ENCODE measurements around the gene DERL3. TPM values are rescaled to one million over a fixed set of nuclear protein-coding genes. Genes with fewer than 3 reads are reported as not detected.
A peak's percentile ranks its signal among the peaks of the same experiment; 100 is the strongest.

The DERL3 gene
- total RNA-seq, 1 donor, result 0.36 TPM

- Histone ChIP-seq H3K27me3 (ENCODE audit: insufficient read depth, low read length) (no peaks in the 10 kb centered on the region), H3K4me1 (ENCODE audit: insufficient read depth, low read length) (peaks cover 4% of the 10 kb centered on the region), H3K4me3 (ENCODE audit: insufficient read depth, low read length) (no peak overlapping the region), H3K36me3 (ENCODE audit: insufficient read depth, low read length) (peaks cover 22% of the 10 kb centered on the region), H4K20me1 (ENCODE audit: insufficient read depth, low read length) (no peaks in the 10 kb centered on the region), H3K27ac (ENCODE audit: low read depth, low read length) (no peak overlapping the region), H2AFZ (ENCODE audit: low read length) (no peak overlapping the region), H3K4me2 (ENCODE audit: insufficient read depth, low read length) (peak overlapping the region; percentile 76), H3K79me2 (ENCODE audit: insufficient read depth, low read length) (peaks cover 3% of the 10 kb centered on the region), H3K9me3 (ENCODE audit: low read depth, low read length) (no peaks in the 10 kb centered on the region)
- no peak for TF ChIP-seq CTCF (IDR thresholded peaks at IDR 0.05; ENCODE audit: extremely low read depth, low read depth, low read length)
- no peak for DNase-seq (ENCODE audit: insufficient read length, low spot score, missing footprints)
Observed at GRCh38 chr22:23837911-23838680, 710 bp downstream of the DERL3 start.

GRCh38 chr22:23837496-23837859, 1.3 kb downstream of the DERL3 start:
- H3K4me3 ChIP-seq (ENCODE audit: insufficient read depth, low read length), result no peak overlapping the region
- no peak overlapping the region for H3K4me2 ChIP-seq (ENCODE audit: insufficient read depth, low read length)
- peaks cover under 1% of the 10 kb centered on the region for H4K20me1 ChIP-seq (ENCODE audit: insufficient read depth, low read length)
- H3K79me2 ChIP-seq (ENCODE audit: insufficient read depth, low read length), result peaks cover 8% of the 10 kb centered on the region
- H2AFZ ChIP-seq (ENCODE audit: low read length), result no peak overlapping the region
- H3K27me3 ChIP-seq (ENCODE audit: insufficient read depth, low read length), result no peaks in the 10 kb centered on the region
- H3K27ac ChIP-seq (ENCODE audit: low read depth, low read length), result no peak overlapping the region
- TF ChIP-seq CTCF (IDR thresholded peaks at IDR 0.05; ENCODE audit: extremely low read depth, low read depth, low read length), result no peak
- peaks cover 4% of the 10 kb centered on the region for H3K4me1 ChIP-seq (ENCODE audit: insufficient read depth, low read length)
- peaks cover 22% of the 10 kb centered on the region for H3K36me3 ChIP-seq (ENCODE audit: insufficient read depth, low read length)
- DNase-seq (ENCODE audit: insufficient read length, low spot score, missing footprints), result no peak
- no peaks in the 10 kb centered on the region for H3K9me3 ChIP-seq (ENCODE audit: low read depth, low read length)

- no peak for TF ChIP-seq CTCF (IDR thresholded peaks at IDR 0.05; ENCODE audit: extremely low read depth, low read depth, low read length)
- DNase-seq (ENCODE audit: insufficient read length, low spot score, missing footprints), result no peak
- Histone ChIP-seq H3K36me3 (ENCODE audit: insufficient read depth, low read length) (peaks cover 22% of the 10 kb centered on the region), H3K9me3 (ENCODE audit: low read depth, low read length) (no peaks in the 10 kb centered on the region), H4K20me1 (ENCODE audit: insufficient read depth, low read length) (peaks cover 6% of the 10 kb centered on the region), H3K27ac (ENCODE audit: low read depth, low read length) (no peak overlapping the region), H3K27me3 (ENCODE audit: insufficient read depth, low read length) (no peaks in the 10 kb centered on the region), H2AFZ (ENCODE audit: low read length) (no peak overlapping the region), H3K79me2 (ENCODE audit: insufficient read depth, low read length) (peaks cover 14% of the 10 kb centered on the region), H3K4me2 (ENCODE audit: insufficient read depth, low read length) (no peak overlapping the region), H3K4me1 (ENCODE audit: insufficient read depth, low read length) (peaks cover 4% of the 10 kb centered on the region), H3K4me3 (ENCODE audit: insufficient read depth, low read length) (no peak overlapping the region)
Observed at GRCh38 chr22:23836692-23837495, 1.9 kb downstream of the DERL3 start.

GRCh38 chr22:23836281-23836680, 2.5 kb downstream of the DERL3 start:
- Histone ChIP-seq H3K4me3 (ENCODE audit: insufficient read depth, low read length) (no peak overlapping the region), H4K20me1 (ENCODE audit: insufficient read depth, low read length) (peaks cover 9% of the 10 kb centered on the region), H3K9me3 (ENCODE audit: low read depth, low read length) (no peaks in the 10 kb centered on the region), H3K27me3 (ENCODE audit: insufficient read depth, low read length) (no peaks in the 10 kb centered on the region), H3K4me2 (ENCODE audit: insufficient read depth, low read length) (no peak overlapping the region), H2AFZ (ENCODE audit: low read length) (no peak overlapping the region), H3K36me3 (ENCODE audit: insufficient read depth, low read length) (peaks cover 22% of the 10 kb centered on the region), H3K79me2 (ENCODE audit: insufficient read depth, low read length) (peaks cover 20% of the 10 kb centered on the region), H3K27ac (ENCODE audit: low read depth, low read length) (no peak overlapping the region), H3K4me1 (ENCODE audit: insufficient read depth, low read length) (peaks cover 4% of the 10 kb centered on the region)
- DNase-seq (ENCODE audit: insufficient read length, low spot score, missing footprints), result no peak
- TF ChIP-seq CTCF (IDR thresholded peaks at IDR 0.05; ENCODE audit: extremely low read depth, low read depth, low read length), result no peak

All from osteoblast (primary cell).